RPMI8226 (cell line): Measurements from ENCODE around the gene SLC16A5.
A peak's percentile ranks its signal among the peaks of the same experiment; 100 is the strongest.
"Not testable (repeated sequence)": the region's sequence is repeated elsewhere in the genome, so short reads cannot be mapped to it uniquely, and the experiment has no call there.

Source experiments
- DNase-seq: peaks from one replicate; pipeline ENCODE4 v3.0.0-alpha.2; 2015

Gene SLC16A5

GRCh38 chr17:75111777-75112335, 24.1 kb downstream of the SLC16A5 start:
- DNase-seq: no peak

- peak; percentile 88 for DNase-seq
Observed at GRCh38 chr17:75113798-75114551, 26.2 kb downstream of the SLC16A5 start.

GRCh38 chr17:75114552-75115314, 27.0 kb downstream of the SLC16A5 start:
- DNase-seq: no peak

- no peak for DNase-seq
Observed at GRCh38 chr17:75115555-75115954, 27.8 kb downstream of the SLC16A5 start.

GRCh38 chr17:75116737-75117136, 29.0 kb downstream of the SLC16A5 start:
- DNase-seq: no peak

- no peak for DNase-seq
Observed at GRCh38 chr17:75118307-75118706, 30.6 kb downstream of the SLC16A5 start.

GRCh38 chr17:75124041-75124818, 36.5 kb downstream of the SLC16A5 start:
- DNase-seq: no peak

- DNase-seq: no peak
Observed at GRCh38 chr17:75124819-75125162, 37.0 kb downstream of the SLC16A5 start.

- no peak for DNase-seq
Observed at GRCh38 chr17:75125984-75126383, 38.2 kb downstream of the SLC16A5 start.

GRCh38 chr17:75126954-75127353, 39.2 kb downstream of the SLC16A5 start:
- DNase-seq: no peak

GRCh38 chr17:75127936-75128335, 40.2 kb downstream of the SLC16A5 start:
- DNase-seq: not testable (repeated sequence)

- no peak for DNase-seq
Observed at GRCh38 chr17:75128694-75129505, 41.1 kb downstream of the SLC16A5 start.

GRCh38 chr17:75129576-75129975, 41.8 kb downstream of the SLC16A5 start:
- no peak for DNase-seq

- DNase-seq: no peak
Observed at GRCh38 chr17:75130059-75130631, 42.4 kb downstream of the SLC16A5 start.

GRCh38 chr17:75130632-75131277, 43.0 kb downstream of the SLC16A5 start:
- DNase-seq: peak; percentile 46

- peak; percentile 89 for DNase-seq
Observed at GRCh38 chr17:75131278-75132017, 43.7 kb downstream of the SLC16A5 start, which contains the start of gene NT5C. NT5C (minus strand) TSS chr17:75131742; CDS start chr17:75131707, 35 bp downstream.

GRCh38 chr17:75132018-75133000, 44.6 kb downstream of the SLC16A5 start:
- DNase-seq: not testable (repeated sequence)

- DNase-seq: no peak
Observed at GRCh38 chr17:75133001-75133400, 45.2 kb downstream of the SLC16A5 start.
